ENCODE data around the gene GJD3. TPM values are rescaled to one million over a fixed set of nuclear protein-coding genes. Genes with fewer than 3 reads are reported as not detected.

The GJD3 gene
- total RNA-seq, 1 experiment from 2014 or later: not detected

GRCh38 chr17:40320756-40321523 lies 43.6 kb downstream of the GJD3 start:
- Mint-ChIP-seq H3K4me1 (peaks cover 48 to 67% of the 10 kb centered on the region in 2 experiments), H3K36me3 (ENCODE audit: insufficient read depth in 1 of 3, low read depth in 3 of 3) (no peaks in the 10 kb centered on the region; a peak in 1 of 7 replicates), H3K27ac (no peak overlapping the region; a peak in 1 of 7 replicates), H3K4me3 (peak overlapping the region in 1 of 2 experiments; percentile 62; a peak in 1 of 5 replicates), H3K9me3 (no peaks in the 10 kb centered on the region), H3K27me3 (ENCODE audit: low read depth) (peaks cover 50% of the 10 kb centered on the region)
- Histone ChIP-seq H3K18ac (ENCODE audit: insufficient read length, low read depth, low read length) (no peak overlapping the region), H4K5ac (ENCODE audit: insufficient read length, low read depth, low read length) (no peak overlapping the region), H3K79me2 (ENCODE audit: insufficient read depth, low read length) (no peaks in the 10 kb centered on the region; the same call in 1 of the 2 replicates), H3K27ac (ENCODE audit: insufficient read length, low read depth, low read length) (no peak overlapping the region), H2BK12ac (ENCODE audit: insufficient read length, low read depth, low read length) (no peak overlapping the region), H2BK15ac (ENCODE audit: low read depth, low read length) (no peak overlapping the region), H3K23ac (ENCODE audit: insufficient read length, low read depth, low read length) (no peak overlapping the region), H3K4me1 (ENCODE audit: insufficient read depth, low read length) (peaks cover 8% of the 10 kb centered on the region; the same call in 1 of the 2 replicates), H4K20me1 (ENCODE audit: control insufficient read depth, insufficient read depth, insufficient read length) (peaks cover 4% of the 10 kb centered on the region), H3T11ph (ENCODE audit: low read length) (no peak overlapping the region), H3K9ac (ENCODE audit: extremely low read depth, insufficient read length, low read length) (no peak overlapping the region), H3K14ac (ENCODE audit: insufficient read depth, low read length) (no peak overlapping the region; the same call in 1 of the 2 replicates), H2AFZ (ENCODE audit: low read length) (no peak overlapping the region), H3K4ac (ENCODE audit: low read depth, low read length) (no peak overlapping the region), H3K9me3 (ENCODE audit: control insufficient read depth, low read depth, low read length) (no peaks in the 10 kb centered on the region), H3K4me2 (ENCODE audit: insufficient read depth, insufficient read length, low read length) (no peak overlapping the region), H2AK5ac (ENCODE audit: insufficient read length, low read length) (no peak overlapping the region), H3K23me2 (ENCODE audit: insufficient read length, low read depth, low read length, poor library complexity, severe bottlenecking) (peaks cover 26% of the 10 kb centered on the region), H3K27me3 (ENCODE audit: insufficient read depth, low read length) (peaks cover 5% of the 10 kb centered on the region; the same call in 1 of the 2 replicates), H2BK20ac (ENCODE audit: low read depth, low read length, poor library complexity, severe bottlenecking) (no peak overlapping the region), H2BK120ac (ENCODE audit: low read depth, low read length, poor library complexity, severe bottlenecking) (no peak overlapping the region), H3K56ac (ENCODE audit: insufficient read length, low read depth, low read length) (no peak overlapping the region), H4K91ac (ENCODE audit: insufficient read length, low read depth, low read length) (no peak overlapping the region), H4K8ac (replicated peaks; ENCODE audit: insufficient read length, low read depth, low read length) (no peak overlapping the region), H2BK5ac (ENCODE audit: insufficient read length, low read length) (no peak overlapping the region), H3K79me1 (ENCODE audit: insufficient read depth, low read depth, low read length, poor library complexity, severe bottlenecking) (no peaks in the 10 kb centered on the region)
- DNase-seq: no peak
- no peak for TF ChIP-seq CTCF (conservative IDR thresholded peaks at IDR 0.05)
- no CpG with 5 or more reads among the region's 19 CpGs for WGBS (ENCODE audit: extremely low coverage, insufficient read length, low lambda C conversion rate)
